Amniotic stem cell (primary cell): Measurements from ENCODE around the gene GPA33.
"Not testable (repeated sequence)": the region's sequence is repeated elsewhere in the genome, so short reads cannot be mapped to it uniquely, and the experiment has no call there.

Experiments
- DNase-seq: peaks from one replicate; lab custom pipeline; 2025; lab: John Stamatoyannopoulos, UW

Gene GPA33

DNA sequence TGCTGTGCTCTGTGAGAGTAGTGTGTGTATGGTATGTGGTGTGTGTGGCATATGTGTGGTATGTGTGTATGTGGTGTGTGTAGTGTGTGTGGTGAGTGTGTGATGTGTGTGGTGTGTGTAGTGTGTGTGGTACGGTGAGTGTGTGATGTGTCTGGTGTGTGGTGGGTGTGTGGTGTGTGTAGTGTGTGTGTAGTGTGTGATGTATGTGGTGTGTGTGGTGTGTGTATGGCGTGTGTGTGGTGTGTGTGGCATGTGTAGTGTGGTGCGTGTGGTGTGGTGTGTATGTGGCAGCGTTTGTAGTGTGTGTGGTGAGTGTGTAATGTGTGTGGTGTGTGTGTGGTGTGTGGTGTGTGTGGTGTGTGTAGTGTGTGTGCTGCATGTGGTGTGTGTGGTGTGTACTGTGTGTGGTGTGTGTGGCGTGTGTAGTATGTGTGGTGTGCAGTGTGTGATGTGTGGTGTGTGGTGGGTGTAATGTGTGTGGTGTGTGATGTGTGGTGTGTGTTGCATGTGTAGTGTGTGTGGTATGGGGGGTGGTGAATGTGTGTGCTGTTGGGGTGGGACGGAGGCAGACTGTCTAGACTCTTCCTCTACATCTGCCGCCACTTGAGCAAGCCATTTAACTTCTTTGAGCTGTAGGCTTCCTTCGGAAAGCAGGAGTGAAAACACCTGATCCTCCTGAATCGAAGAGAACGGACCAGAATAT lies 33.5 kb downstream of the GPA33 start:
- no peak for DNase-seq

DNA sequence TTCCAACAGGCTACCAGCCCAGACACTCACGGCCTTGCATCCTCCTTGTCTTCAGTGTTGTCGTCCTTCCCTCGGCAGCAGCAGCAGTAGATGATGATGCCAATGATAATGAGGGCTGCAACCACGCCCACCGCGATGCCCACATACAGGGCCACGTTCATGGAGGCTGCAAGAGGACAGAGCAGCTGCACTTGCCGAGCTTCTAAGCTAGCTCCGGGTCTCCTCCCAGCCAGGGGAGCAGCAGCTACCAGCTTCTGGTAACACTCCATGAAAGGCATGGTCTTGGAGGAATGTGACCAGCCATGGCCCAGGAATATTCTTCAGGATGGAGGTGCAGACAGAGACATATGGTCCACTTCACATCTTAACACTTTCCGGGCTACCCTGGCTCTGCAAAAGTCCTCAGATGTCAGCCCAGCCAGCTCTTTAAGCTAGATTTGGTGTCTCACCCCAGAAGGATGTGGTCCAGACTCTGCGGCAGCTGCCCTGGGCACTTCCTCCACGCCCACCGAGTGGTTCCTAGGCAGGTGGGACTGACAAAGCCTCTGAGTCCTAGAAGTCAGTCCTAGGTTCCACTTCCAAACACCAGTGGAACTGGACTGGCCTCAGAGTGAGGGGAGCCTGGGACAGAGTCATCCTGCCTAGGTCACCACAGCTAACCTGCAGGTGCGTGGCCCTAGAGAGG lies 35.1 kb downstream of the GPA33 start:
- no peak for DNase-seq

DNA sequence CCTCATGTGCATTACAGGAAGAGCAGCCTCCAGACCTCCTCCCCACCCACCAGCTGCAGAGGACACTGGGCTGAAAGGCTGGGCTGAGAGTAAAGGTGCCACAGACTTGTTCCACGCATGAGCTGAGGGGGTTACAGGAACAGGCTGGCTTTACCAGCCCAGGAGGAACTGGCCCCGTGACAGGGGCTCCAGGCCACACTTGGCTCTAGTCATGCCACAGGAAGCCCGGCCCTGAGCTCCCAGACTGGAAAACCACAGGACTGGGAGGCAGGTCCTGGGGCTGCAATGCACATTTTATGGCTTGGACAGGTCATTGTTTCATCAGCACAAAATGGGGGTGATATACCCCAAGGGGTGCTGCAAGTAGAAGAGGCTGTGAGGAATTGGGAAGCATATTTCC lies 35.6 kb downstream of the GPA33 start:
- DNase-seq, result no peak

DNA sequence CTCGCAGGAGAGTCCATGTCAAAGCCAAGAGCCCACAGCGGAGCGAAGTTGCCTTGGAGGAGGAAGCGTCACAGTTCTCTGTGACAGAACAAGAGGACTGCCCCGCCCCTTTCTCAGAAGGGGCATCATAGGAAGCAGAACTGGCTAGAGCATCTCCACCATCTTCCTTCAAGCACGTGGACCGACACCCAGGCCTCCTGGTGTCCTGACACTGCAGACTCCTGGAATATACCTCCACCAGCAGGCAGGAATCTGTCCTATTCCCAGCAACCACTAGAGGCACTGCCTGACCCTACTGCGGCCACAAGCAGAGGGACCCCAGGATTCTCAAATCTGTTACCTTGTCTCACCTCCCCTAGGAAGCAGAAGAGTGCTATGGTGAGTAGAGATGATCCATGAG lies 37.8 kb downstream of the GPA33 start:
- no peak for DNase-seq

DNA sequence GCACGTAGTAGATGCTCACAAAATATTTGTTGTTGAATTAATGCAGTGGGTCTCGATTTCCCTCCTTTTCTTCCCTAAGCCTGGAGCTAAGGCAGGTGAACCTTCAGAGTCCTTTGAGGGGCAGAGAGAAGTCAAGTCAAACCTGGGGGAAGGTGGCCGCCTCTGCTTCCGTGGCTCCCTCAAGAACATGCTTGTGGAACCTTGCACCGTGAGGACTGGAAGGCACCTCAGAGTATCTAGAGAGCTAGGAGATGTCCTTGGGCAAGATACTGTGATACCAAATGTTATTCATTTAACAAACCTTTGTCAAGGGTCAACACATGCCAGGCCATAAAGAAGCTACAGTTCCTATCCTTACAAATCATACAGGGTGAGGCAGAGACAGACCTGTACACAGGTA lies 38.3 kb downstream of the GPA33 start:
- no peak for DNase-seq

DNA sequence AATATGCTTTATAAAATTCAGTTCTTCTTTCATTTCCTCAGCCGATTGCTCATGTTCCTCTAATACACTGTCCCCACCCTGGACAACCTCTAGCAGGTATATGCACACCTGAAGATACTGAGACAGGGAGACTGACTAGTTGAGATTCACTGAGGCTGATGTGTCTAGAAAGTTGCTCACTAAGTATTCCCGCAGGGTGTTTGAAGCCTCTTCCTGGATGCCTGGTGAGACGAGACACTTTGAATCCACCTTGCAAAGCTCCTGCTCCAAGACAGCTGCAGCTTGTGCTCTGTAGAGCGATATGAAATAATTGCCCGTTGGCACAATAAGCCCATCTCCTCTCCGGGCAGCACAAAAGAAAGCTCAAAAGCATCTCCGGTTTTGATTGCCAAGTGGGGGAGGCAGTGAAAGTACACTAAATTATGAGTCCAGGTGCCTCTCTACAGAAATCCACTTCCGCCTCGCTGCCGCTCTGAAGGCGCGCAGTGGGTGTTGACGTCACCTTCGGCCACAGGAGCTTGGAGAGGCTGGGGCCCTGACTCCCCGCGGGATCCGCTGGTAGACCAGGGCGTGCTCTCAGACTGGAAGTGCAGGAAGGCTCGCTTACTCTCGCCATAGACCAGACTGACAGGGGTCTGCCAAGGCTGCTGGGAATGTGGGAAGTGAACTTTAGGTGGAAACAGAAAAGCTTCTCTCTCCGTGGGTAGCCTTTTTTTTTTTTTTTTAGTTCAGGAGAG lies 46.3 kb downstream of the GPA33 start:
- no peak for DNase-seq

DNA sequence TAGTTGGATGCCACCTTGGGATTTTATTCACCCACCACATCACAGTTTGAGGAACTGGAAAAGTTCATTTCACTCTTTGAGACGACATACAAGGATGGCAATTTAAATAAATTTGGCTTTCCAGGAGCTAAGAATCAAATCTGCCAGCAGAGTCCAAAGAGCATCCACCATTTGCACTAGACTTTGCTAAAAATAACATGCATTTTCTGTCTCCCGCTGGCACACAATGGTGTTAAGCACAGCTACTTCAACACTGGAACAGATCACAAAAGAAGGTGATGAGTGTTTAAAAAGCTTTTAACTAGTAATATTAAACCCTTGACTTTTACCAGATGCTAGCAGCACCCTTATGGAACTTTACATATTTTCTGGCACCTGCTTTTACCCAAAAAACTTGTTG lies 56.5 kb downstream of the GPA33 start:
- DNase-seq, result no peak

DNA sequence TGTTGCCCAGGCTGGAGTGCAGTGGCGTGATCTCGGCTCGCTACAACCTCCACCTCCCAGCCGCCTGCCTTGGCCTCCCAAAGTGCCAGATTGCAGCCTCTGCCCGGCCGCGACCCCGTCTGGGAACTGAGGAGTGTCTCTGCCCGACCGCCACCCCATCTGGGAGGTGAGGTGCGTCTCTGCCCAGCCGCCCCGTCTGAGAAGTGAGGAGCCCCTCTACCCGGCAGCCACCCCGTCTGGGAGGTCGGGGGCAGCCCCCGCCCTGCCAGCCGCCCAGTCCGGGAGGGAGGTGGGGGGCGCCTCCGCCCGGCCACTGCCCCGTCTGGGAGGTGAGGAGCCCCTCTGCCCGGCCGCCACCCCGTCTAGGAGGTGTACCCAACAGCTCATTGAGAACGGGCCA lies 60.6 kb downstream of the GPA33 start:
- not testable (repeated sequence) for DNase-seq

DNA sequence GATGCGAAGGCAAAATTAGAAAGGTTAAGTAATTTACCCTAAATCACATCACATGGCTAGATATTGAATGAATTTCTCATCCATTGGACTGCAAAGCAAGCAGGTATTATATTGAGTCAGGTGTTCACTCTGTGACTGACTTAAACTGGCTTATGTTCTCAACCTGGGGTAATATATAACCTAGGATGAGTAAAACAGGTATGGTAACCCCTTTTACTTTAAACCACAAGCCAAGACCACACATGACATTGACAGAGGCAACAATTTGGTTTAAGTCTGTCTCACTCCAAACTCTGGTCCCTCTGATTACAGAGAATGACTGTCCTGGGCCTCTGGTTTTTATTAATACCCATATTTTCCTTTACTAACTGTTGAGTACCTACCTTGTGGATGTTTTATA lies 67.8 kb downstream of the GPA33 start:
- DNase-seq, result no peak

DNA sequence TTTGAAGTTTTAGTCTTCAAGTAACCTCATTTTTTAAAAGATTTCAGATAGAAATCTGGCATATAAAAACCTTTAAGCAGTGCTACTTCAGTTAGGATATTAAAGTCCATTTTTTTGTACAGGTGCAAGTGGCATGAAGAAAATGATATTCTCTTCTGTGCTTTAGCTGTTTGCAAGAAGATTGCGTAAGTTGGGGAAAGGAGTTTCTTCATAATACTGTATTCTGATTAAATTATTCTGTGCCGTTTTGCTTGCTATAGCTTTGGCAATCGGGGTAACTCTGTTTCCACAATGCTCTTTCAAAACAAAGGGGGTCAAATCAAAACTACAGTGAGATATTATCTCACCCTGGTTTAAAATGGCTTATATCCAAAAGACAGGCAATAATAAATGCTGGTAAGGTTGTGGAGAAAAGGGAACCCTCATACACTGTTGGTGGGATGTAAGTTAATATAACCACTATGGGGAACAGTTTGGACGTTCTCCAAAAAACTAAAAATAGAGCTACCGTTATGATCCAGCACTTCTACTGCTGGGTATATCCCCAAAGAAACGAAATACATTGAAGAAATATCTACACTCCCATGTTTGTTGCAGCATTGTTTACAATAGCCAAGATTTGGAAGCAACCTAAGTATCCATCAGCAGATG lies 74.0 kb downstream of the GPA33 start:
- DNase-seq, result no peak

DNA sequence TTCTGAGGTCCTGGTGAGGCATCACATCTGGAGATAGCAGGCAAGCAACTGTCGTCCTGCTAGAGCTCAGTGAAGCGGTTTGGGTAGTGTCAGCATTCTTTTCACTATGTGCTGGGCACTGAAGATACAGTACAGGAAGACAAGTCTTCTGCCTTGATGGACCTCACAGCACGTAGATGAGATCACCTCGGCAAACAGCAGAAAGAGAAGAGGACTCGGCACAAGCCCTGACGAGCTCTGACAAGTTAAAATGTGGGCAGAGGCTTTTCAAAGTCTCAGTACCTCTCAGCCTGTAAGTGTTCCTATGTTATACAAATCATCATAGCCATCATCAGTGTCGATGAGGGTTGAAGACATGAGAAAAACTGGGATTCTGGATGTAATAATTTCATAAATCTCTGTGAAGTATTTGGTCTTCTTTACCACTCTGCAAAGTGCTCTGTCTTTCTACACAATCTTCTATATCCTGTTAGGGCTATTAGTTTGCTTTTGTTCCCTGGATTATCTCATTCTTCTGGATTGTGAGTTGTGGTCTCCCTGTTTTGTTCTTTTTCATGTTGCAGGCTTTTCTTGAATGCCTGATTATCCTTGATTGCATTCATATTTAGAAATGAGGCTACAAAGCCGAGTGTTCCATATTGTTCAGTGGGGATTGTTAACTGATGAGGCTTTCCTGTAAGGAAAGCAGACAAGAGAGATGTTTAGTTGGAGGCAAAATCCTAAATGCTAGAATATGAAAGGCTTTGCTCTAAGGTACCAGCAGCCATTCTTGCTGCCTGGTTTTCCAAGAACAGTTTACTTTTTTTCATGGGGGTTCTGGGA lies 76.9 kb downstream of the GPA33 start:
- DNase-seq, result no peak

DNA sequence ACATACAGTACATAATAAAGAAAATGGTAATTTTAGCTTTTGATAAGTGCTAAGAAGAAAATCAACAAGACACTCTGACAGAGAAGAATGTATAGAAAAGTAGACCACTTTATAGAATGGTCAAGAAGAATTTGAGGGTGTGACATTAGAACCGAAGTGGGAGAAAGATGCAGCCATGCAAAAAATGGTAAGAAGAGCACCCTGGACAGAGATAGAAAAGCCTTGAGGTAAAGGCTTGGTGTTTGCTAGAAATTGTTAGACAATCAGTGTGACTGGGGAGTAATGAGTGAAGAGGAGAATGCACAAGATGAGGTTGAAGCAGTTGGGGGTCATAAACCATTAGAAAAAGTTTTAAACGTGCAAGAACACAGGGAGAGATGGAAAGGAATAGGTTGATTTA lies 77.6 kb downstream of the GPA33 start:
- no peak for DNase-seq

DNA sequence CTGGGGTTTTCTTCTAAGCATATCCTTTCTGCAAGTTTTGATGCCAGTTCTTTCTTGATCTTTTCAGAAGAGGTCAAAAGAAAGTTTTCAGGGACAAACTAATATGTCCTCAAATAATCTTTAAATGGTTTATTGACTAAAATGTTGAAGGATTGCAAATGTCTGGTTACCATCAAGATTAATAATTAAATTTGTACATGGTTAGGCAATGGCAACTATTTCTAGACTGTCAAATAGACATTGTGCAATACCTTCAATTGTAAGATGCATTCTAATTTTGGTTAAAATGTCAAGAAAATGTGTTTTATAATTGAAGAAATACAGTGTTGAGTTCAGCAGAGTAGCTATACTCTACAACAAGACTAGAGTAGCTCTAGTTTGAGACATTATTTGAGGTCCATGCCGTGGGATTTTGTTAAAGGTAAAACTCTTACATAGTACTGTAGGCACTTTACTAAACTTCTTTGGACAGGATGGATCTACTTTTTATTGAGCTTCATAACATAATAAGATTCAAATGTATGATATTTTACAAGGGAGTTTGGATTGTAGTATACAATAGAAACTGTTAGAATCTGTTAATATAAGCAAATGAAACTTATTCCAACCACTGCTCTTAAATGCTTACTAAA lies 78.5 kb downstream of the GPA33 start:
- no peak for DNase-seq

DNA sequence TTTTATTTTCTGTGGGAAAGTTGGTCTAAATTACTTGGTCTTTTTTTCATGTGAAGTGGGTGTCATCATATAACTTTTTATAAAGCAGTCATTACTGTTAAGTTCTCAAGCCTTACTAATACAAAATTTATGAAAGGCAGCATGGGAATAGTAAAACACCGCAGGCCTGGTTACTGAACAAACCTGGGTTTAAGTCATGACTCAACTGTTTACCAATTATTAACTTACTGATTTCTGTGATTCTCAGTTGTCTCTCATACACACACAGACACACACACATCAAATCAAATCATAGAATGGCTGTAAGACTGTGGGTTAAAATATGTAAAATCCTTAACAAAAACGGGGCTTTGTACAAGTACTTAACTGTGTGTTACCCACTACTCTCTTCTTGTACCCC lies 86.5 kb downstream of the GPA33 start:
- DNase-seq, result no peak
